SH-SY5Y (cell line): ENCODE data around the gene BLCAP.

ENCODE experiments used
- GATA2 ChIP-seq: IDR thresholded peaks from 2 replicates; pipeline ENCODE4 v1.6.1; 2011; ENCODE audit warnings: mild to moderate bottlenecking, low read depth, low read length
- GATA3 ChIP-seq: IDR thresholded peaks from 2 replicates; pipeline ENCODE4 v1.6.1; 2011; ENCODE audit warnings: low read depth, mild to moderate bottlenecking, low read length, moderate library complexity

DNA sequence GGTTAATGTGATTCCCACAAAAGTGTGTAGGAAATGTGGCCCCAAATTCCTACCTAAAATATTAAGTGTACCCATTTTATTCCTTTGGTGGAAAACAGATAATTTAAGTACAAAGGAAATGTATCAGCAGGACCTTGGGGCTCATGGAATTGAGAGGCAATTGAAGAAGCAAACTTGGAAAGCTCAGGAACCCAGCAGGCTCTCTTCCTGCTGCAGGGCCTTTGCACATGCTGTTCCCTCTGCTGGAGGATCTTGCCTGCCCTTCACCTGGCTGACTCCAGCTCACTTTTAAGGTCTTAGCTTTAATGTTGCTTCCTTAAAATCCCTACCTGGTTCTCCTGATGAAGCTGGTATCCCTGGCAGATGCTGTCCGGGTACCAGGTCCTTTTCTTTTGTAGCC, 9.8 kb upstream of the BLCAP start:
- TF ChIP-seq GATA2 (no peak), GATA3 (no peak)
